Stimulated activated CD8-positive, alpha-beta memory T cell treated with anti-CD3 and anti-CD28 coated beads, Interleukin-4, amount 100 ng/mL, for 1 hour (primary cell): Measurements from ENCODE around the gene SBF1.
A peak's percentile ranks its signal among the peaks of the same experiment; 100 is the strongest.

Experiments
- DNase-seq, 2 donors: peaks; one replicate each; pipeline ENCODE4 v3.0.0-alpha.2; 2020; ENCODE audit warnings: low read depth in 2 of 2, low spot score in 1 of 2

Gene SBF1

GRCh38 chr22:50469377-50470305 is 5.2 kb downstream of the SBF1 start:
- DNase-seq: peak; percentile 88 to 96

GRCh38 chr22:50468626-50469025 is 6.2 kb downstream of the SBF1 start:
- DNase-seq: no peak

GRCh38 chr22:50467773-50468440 is 6.9 kb downstream of the SBF1 start:
- no peak for DNase-seq

GRCh38 chr22:50467341-50467740 is 7.5 kb downstream of the SBF1 start:
- no peak for DNase-seq

DNA sequence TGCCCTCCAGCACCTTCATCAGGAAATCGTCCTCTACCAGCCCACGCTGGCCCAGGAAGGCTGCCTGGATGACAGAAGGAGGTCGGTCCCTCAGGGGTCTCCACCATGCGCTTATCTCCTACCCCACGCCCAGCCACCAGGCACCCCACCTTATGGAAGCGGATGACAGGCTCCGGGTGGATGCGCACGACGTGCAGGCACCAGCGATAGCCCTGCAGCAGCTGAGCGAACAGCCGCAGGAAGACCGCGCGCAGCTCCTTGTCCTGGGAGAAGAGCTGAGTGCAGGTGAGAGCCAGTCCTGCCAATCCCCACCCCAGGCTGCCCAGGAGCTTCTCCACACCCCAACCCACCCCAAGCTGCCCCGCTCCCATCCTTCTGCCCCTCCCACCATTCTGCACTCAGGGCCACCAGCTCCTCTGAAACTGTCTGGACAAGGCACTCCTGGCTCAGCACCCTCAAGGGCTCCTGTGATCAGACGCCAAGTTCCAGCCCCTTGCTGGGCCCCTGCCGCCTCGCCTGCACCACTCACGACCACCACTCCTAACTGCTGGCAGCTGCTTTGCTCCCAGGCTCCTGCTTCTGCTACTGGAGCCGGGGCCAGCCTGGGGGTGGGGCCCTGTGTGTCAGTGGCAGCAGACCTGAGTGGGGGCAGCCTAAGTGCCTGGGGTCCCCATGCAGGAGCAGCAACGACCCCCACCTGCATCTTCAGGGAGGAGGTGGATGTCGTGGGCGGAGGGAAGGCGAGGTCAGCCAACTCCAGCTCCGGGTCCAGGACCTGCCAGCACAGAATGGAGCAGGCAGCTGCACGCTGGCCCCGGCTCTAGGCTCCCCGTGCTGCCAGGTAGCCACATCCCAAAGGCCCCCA is 9.5 kb downstream of the SBF1 start:
- no peak for DNase-seq

DNA sequence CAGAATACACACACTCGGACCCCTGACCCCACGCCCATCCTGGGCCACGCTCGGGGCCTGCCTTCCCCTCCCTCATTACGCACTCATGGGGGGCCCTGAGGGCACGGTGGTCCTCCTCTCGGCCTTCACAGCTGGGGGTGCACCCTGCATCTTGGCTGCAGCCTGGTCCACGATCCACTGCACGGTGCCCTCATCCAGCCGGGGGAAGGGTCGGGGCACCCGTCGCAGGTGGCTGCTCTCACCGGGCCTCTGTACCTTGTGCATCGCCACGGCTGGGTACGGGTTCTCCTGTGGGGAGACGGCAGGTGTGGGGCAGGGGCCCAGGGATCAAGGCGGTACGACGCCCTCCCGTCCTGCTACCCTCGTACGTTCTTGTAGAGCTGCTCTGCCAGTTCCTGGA is 10.4 kb downstream of the SBF1 start:
- no peak for DNase-seq

- no peak for DNase-seq
Observed at GRCh38 chr22:50463188-50463900, 11.5 kb downstream of the SBF1 start.

DNA sequence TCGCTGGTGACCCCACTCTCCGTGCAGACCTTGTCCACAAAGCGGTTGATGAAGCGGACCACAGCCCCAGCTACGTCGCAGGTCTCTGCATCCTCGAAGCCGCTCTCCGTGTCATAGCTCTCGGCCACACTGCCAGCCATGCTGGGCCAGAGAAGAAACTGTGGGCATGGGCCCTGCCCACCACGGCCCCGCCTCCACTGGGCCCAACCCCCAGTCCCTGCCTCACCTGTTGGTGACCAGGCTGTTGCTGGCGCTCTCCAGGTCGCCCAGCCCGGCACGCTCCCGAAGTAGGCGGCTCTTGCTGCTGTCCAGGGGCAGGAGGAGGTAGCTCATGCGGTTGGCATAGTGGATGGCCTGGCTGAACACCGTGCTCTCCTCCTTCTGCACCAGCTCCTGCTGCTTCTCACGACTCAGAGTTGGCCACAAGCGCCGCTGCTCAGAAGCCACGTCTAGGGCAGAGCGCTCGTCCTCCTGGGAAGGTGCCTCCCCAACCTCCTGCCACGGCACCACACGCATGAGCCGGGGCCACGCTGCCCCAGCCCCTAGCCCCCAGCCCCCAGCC is 12.8 kb downstream of the SBF1 start:
- DNase-seq: no peak

DNA sequence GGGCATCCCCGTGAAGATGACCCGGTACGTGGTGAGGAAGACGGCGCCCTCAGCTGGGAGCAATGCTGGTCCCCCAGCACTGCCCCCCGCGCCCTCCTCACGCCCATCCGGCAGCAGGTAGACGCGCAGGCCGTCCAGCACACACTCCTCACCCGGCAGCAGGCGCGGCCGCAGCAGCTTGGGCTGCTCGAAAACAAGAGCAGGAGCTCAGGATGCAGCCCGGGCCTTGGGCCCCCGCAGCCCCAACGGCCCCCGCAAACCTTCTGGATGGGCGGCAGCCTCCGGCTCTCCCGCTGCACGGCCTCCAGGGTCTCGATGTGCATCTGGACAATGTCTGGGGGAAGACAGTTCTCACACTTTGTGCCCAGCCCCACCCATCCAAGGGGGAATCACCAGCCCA is 13.3 kb downstream of the SBF1 start:
- no peak for DNase-seq

- DNase-seq: no peak
Observed at GRCh38 chr22:50460938-50461337, 13.9 kb downstream of the SBF1 start.

DNA sequence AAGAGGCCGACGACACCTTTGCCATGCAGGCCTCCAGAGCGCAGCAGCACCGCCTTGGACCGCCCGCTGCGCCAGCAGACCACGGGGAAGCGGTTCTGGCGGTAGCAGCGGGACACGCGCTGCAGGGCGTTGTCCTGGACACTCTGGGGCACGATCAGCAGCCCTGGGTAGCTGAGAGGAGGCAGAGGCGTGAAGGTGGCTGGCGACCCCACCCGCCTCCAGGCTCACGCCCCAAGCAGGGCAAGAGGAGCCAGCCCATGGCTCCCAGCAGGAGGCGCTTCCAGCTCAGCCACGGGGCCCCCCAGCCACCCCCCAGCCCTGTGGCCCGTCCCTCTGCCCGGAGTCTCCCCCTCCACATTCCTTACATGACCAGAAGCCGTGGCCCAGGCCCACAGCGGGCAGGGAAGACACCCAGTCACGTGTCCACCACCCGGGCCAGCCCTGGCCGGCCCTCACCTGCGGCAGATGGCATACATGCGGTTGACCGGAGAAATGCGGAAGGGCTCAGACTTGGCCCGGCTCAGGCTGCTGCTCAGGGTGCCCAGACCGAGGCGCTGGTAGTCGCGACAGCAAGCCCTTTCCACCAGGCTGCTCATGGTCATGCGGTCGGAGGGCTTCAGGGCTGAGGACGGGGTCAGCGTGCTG is 15.2 kb downstream of the SBF1 start:
- no peak for DNase-seq

- no peak for DNase-seq
Observed at GRCh38 chr22:50459016-50459415, 15.8 kb downstream of the SBF1 start.

DNA sequence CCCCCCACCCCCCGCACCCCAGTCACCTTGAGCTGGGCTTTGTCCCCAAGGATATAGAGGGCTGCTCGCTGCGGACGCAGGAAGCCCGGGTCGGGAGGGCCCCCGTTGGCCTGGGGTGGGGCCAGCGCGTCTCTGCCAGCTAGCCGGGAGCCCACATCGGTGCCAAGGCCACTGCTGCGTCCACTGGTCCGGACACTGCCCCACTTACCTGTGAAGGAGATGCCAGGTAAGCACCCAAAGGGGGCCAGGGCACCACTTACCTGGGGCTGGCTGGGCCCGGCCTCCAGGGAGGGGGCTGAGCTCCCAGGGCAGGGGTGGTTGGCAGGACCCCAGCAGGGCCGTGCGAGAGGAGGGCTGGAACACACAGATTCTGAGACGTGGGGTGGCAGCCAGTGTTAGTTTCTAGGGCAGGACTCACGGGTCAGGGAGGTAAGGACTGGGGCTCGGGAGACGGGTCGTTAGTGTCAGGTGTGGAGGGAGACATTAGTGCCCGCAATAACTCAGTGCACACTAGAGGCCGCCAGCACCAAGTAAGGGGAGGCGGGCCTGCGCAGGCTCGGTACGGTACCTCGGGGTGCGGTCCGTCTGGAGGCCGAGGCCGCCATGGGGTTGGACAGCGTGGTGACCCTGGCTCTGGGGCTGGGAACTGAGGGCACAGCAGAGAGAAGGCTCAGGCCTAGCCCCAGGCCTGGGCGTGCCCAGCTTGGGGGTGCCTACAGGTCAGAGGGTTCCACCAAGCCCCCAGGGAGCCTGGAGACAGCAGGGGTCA is 18.2 kb downstream of the SBF1 start:
- DNase-seq: no peak

DNA sequence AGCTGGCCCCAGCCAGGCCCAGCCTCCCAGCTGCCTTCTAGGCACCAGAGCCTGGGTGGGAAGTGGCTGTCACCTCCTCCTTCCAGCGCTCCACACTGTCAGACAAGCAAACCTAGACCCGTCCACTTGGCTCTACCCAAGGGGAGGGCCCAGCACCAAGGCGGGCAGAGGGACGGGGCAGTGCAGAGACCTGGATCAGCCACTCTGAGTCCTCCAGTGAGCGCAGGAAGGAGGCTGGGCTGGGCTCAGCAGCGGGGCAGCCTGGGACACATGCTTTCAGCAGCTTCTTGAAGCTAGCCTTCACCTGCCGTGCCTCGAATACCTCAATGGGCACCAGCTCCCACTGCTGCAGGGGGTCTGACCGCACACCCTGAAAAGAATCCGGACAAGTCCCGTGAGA is 18.8 kb downstream of the SBF1 start:
- DNase-seq: no peak

DNA sequence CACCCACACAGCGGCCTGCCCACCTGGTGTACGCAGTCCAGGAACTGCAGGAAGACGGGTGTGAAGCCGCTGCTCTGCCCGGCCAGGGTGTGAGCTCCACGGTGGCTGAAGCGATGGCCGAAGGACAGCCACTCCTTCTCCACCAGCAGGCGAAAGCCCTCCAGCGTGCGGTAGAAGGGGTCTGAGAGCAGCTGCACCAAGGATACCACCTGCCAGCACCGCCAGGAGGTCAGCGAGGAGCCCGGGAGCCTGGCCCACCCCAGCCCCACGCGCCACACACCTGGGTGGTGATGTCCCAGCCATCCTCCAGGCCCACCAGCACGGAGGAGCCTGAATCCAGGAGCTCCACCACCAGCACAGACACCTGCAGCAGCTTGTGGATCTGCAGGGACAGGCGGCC is 19.6 kb downstream of the SBF1 start:
- DNase-seq: no peak

GRCh38 chr22:50454556-50455075 is 20.2 kb downstream of the SBF1 start:
- DNase-seq: no peak

DNA sequence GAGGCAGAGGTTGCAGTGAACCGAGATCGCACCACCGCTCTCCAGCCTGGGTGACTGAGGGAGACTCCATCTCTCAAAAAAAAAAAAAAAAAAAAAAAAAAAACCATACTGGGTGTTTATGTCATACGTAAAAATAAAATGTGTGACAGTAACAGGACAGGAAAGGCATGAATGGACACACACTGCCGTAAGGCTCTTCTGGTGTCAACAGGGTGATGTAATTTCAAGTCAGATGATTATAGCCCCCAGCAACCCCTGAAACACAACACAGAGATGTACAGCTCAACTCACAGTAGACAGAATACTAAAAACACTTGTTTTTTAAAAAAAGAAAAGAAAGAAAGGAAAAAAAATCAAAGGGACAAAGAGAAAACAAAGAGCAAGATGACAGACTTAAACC is 22.2 kb downstream of the SBF1 start:
- DNase-seq: no peak

DNA sequence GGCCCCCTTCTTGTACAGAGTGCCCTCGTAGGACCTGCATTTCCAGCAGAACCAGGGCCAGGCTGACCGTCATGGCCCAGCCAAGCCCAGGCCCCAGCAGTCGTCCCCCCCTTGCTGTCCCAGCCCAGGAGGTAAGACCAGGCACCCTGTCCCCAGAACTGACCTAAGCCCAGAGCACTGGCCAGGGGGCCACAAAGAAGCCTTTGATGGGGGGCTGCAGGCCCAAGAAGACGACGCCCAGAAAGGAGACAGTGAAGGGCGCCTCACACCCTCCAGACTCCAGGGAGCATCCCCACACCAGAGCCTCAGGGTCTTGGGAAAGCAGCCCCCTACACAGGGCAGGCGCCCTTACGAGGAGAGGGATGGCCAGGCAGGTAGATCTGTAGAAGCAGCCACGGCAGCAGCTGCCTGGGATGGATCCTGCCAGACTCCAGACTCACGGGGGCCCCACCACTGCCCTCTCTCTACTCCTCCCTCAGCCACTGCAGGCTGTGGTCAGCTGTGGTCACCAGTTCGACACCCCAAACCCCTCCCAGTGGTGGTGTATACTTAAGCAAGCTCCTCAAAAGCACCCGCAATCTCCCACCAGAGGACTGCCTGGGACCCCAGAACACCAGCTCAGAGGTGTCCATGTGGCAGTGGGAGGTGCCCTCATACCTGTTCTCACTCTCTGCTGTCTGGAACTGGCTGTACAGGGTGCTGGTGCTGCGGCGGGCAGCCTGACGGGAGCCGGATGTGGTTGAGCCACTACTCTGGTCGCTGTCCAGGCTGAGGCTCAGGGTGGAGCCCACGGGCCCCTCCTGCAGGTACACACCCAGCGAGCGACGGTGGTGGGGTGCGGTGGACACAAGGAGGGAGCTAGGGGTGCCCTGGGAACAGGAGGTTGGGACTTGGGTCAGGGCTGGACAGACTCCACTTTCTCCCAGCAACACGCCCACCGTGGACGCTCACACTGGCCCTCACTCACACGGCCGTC is 27.0 kb downstream of the SBF1 start:
- no peak for DNase-seq
